ENCODE measurements around the gene MPP3. TPM values are rescaled to one million over a fixed set of nuclear protein-coding genes. Genes with fewer than 3 reads are reported as not detected.

The MPP3 gene
- total RNA-seq, 1 donor from 2014 or later = 35.2 TPM

DNA sequence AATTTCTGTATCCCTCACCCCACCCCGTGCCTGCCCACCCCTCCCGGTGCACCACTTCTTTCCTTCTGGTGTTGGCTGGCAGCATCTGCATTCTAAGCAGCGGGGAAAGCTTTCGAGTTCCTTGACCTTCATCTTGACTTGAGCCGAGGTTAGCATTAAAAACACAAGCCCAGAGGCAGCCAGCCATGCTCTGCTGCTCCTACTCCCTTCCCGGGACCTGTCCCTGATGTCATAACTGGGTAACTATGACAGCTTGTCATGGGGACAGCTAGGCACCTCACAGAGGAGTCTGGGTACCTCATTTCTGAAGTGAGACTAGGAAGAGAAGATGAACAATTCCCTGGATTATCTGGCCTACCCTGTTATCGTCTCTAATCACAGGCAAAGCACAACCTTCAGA, 52.8 kb downstream of the MPP3 start, which contains the start of gene CFAP97D1:
CFAP97D1 (plus strand) TSS at position 301 of the 400 bp plus-strand sequence; CDS start at position 329, 28 bp downstream.
- Histone ChIP-seq H3K36me3 (peaks cover 9% of the 10 kb centered on the region), H3K27me3 (ENCODE audit: low read depth) (no peaks in the 10 kb centered on the region), H3K4me3 (peak within 1 kb of the TSS; percentile 95), H3K9me3 (replicated peaks) (no peaks in the 10 kb centered on the region), H3K4me1 (peaks cover 47% of the 10 kb centered on the region), H3K27ac (replicated peaks) (peak within 1 kb of the TSS; percentile 100)
- DNase-seq = no peak
- intact Hi-C loops (cut with micrococcal nuclease) = loop anchor here (10.0 kb wide), 1 partner anchor 65 kb away; the partner anchor contains the start of gene CD300LG
- TF ChIP-seq, protein P1, sequence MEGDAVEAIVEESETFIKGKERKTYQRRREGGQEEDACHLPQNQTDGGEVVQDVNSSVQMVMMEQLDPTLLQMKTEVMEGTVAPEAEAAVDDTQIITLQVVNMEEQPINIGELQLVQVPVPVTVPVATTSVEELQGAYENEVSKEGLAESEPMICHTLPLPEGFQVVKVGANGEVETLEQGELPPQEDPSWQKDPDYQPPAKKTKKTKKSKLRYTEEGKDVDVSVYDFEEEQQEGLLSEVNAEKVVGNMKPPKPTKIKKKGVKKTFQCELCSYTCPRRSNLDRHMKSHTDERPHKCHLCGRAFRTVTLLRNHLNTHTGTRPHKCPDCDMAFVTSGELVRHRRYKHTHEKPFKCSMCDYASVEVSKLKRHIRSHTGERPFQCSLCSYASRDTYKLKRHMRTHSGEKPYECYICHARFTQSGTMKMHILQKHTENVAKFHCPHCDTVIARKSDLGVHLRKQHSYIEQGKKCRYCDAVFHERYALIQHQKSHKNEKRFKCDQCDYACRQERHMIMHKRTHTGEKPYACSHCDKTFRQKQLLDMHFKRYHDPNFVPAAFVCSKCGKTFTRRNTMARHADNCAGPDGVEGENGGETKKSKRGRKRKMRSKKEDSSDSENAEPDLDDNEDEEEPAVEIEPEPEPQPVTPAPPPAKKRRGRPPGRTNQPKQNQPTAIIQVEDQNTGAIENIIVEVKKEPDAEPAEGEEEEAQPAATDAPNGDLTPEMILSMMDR (IDR thresholded peaks at IDR 0.05; ENCODE audit: borderline replicate concordance) = no peak

DNA sequence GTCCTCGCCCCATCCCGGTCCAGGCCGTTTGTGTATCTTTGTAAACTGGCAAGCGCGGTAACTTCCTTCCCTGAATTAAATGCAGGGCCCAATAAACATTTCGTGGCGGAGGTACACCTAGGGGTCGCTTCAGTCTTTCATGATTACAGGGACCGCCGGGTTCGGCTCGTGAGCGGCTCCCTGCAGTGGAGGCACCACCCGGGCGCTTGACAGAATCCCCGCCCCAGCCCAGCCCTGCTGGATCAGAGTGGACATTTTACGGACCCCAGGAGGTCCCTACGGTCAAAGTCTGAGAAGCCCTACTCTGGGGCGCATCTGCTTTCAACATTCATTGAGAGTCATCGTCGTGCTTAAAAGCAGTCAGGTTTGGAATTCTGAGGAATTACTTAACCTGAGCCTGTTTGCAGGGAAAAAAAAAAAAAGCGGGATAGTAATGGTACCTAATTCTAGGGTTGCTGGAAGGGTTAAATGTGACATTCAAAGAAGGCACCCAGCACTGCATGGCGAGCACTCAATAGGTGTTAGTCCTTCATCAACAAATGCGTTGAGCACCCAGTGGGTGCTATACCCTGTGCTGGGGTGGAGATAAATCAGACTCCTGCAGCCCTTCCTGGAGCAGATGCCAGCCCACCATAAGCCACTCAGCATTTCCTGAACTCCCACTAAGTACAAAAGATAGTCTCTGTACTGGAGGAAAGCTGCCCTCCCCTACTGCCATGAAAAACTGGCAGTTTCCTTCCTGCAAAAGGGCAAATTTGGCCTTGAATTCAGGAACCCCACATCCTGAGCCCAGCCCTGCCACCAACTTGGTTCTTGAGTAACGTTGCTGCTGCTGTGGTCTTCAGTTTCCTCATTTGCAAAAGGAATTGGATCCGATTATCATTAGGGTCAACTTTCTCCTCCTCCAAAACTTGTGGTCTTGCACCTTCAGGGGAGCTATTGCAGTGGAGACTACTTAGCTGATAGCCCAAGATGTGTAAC, 53.5 kb downstream of the MPP3 start:
- Histone ChIP-seq H3K27ac (replicated peaks) (peak overlapping the region; percentile 100), H3K36me3 (peaks cover 16% of the 10 kb centered on the region), H3K4me3 (peak overlapping the region; percentile 95), H3K27me3 (ENCODE audit: low read depth) (no peaks in the 10 kb centered on the region), H3K4me1 (peaks cover 51% of the 10 kb centered on the region), H3K9me3 (replicated peaks) (no peaks in the 10 kb centered on the region)
- TF ChIP-seq, protein P1 (IDR thresholded peaks at IDR 0.05; ENCODE audit: borderline replicate concordance) = peak; percentile 28
- DNase-seq = no peak
- intact Hi-C loops (cut with micrococcal nuclease) = loop anchor here (10.0 kb wide), 1 partner anchor 65 kb away; the partner anchor contains the start of gene CD300LG

DNA sequence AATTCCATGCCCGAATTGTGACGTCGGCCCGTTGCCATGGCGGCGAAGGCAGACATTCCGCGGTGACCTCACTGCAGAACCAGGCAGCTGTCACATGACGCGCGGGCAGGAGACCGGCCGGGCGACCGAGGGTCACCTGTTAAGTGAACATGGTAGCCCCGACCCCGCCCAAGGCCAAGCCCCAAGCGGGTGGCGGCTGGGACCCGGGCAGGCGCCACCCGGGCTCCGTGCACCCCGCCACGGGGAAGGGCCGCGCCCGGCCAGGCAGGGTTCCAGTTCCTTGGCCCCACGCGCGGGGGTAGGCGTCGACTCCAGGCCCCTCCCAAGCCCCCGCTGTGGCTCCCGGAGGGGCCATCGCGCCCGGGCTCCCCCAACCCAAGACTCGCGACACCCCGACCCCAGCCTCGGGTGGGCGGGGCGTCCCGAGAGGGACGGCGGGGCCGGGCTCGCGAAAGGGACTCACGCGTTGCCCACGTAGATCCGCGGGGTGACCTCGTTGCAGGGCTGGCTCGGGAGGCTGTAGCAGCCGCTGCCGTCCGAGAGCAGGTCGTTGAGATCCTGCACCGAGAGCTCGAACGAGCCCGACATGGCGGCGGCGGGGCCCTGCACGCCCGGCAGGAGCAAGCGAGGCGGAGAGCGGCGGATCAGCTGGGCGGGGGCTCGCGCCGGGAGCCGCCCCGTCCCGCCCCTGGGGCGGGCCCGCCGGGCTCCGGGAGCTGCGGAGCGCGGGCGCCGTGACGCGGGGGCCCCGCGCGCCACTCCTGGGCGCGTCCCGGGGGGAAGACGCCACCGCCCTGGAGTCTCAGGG, 54.4 kb downstream of the MPP3 start, which contains the start of gene DUSP3:
DUSP3 (minus strand) TSS at position 641 of the 808 bp plus-strand sequence; CDS start at position 588, 53 bp downstream.
- H3K27me3 ChIP-seq (ENCODE audit: low read depth) = no peaks in the 10 kb centered on the region
- no peaks in the 10 kb centered on the region for H3K9me3 ChIP-seq (replicated peaks)
- peaks cover 60% of the 10 kb centered on the region for H3K4me1 ChIP-seq
- peak within 1 kb of the TSS; percentile 95 for H3K4me3 ChIP-seq
- TF ChIP-seq, protein P1 (IDR thresholded peaks at IDR 0.05; ENCODE audit: borderline replicate concordance) = no peak
- peaks cover 25% of the 10 kb centered on the region for H3K36me3 ChIP-seq
- intact Hi-C loops (cut with micrococcal nuclease) = no loop called here
- peak within 1 kb of the TSS; percentile 100 for H3K27ac ChIP-seq (replicated peaks)
- peak; percentile 95 for DNase-seq

DNA sequence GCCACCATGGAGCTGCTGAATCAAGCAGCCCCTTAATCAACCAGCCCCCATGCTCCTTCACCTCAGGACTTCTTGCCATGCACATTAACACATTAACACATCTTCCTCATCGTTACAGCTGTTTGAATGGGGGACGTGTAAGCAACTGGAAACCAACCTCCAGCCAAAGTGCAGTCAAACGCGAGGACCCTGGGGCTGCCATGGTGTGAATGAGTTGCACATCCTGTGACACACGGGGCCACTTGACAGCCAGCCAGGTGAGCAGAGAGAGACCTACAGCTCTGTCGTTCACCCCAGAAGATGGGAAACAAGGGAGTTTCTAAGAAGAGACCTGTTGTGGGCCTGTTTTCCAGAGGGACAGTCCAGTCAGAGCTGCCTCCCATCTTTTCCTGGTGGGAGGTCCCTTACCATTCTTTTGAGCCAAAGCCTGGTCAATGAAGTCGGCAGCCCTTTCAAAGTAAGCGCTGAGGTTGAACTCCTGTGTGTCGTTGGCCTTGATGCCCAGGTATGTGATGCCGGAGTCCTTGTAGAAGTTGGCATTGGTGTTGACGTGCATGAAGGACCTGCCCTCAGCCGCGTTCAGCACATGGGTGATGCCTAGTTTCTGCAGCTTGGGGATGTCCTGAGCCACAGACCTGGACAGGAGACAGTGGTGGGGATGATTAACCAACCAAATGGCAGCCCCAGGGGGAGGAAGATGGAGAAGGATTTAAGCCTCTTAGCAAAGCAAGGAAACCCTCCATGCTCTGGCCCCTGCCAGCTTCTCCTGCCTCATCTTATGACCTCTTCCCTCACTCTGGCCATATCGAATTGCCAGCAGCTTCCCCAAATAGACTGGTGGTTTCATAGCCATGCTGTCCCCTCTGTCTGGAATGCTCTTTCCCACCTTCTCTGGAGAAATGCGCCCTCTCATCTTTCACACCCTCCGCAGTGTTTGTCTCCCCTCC, 58.4 kb downstream of the MPP3 start:
- Histone ChIP-seq H3K9me3 (replicated peaks) (no peaks in the 10 kb centered on the region), H3K27me3 (ENCODE audit: low read depth) (no peaks in the 10 kb centered on the region), H3K27ac (replicated peaks) (peak overlapping the region; percentile 8), H3K4me3 (no peak overlapping the region), H3K36me3 (peaks cover 60% of the 10 kb centered on the region), H3K4me1 (peaks cover 85% of the 10 kb centered on the region)
- DNase-seq = no peak
- TF ChIP-seq, protein P1 (IDR thresholded peaks at IDR 0.05; ENCODE audit: borderline replicate concordance) = no peak
- intact Hi-C loops (cut with micrococcal nuclease) = no loop called here

All from left ventricle myocardium inferior (tissue), 1 donor.